G401.6 (cell line): ENCODE measurements around the gene WSCD1.

ENCODE experiments used
- FAIRE-seq: peaks from 2 replicates; lab custom pipeline; 2012; peaks lifted over from hg19 to GRCh38; lab: Jason Lieb, UNC

Gene WSCD1

GRCh38 chr17:6160911-6161855 lies 91.0 kb downstream of the WSCD1 start:
- no peak for FAIRE-seq

DNA sequence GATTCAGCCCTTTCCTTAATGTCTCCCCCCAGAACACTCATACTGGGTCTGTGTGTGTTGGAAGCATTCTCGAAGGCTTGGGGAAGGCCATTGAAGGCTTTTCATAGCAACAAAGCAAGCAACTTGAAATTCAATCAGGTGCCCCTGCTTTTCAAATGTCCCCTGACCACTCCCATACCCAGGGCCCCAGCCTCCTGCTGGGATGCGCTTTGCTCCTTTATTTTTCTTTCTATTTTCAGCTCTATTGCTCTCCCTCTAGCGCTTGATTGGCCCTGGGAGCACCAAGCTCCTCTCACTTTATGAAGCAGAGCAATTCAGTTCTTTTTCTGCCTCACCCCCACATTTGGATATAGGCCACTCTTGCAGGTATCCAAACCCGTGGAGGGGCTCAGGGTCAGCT lies 92.0 kb downstream of the WSCD1 start:
- no peak for FAIRE-seq

- no peak for FAIRE-seq
Measured at GRCh38 chr17:6162892-6163291, 92.7 kb downstream of the WSCD1 start.

DNA sequence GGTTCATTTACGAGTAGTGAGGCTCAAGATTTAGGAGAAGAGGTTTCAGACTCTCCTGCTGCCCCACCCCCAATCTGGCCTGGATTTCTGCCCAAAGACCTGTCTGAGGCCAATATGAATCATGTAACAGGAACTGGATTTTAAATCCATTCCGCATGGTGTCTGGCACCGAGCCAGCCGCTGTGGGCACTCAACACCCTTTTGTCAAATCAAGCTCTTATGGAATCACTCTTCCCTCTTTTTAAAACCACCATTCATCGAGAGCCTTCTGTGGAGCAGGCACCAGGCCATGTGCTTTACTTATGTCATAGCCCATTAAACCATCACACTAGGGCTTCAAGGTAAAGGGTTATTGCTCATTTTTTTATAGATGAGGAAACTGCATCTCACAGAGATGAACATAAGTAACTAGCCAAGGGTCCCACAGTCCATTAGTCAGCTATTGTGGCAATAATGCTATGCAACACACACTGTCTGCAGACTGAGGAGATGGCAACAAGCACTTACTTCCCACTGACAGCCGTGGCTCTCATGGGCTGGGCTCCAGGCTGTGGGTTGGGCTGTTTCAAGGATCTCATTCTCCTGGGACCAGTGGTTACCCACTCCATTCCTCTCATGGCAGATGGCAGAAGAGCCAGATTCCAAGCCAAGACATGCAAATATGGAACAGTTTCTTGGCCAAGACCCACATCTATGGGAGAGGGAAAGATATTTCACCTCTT lies 93.6 kb downstream of the WSCD1 start:
- FAIRE-seq: no peak

- FAIRE-seq: no peak
Measured at GRCh38 chr17:6164996-6165395, 94.8 kb downstream of the WSCD1 start.

- FAIRE-seq: no peak
Measured at GRCh38 chr17:6165806-6166205, 95.6 kb downstream of the WSCD1 start.

DNA sequence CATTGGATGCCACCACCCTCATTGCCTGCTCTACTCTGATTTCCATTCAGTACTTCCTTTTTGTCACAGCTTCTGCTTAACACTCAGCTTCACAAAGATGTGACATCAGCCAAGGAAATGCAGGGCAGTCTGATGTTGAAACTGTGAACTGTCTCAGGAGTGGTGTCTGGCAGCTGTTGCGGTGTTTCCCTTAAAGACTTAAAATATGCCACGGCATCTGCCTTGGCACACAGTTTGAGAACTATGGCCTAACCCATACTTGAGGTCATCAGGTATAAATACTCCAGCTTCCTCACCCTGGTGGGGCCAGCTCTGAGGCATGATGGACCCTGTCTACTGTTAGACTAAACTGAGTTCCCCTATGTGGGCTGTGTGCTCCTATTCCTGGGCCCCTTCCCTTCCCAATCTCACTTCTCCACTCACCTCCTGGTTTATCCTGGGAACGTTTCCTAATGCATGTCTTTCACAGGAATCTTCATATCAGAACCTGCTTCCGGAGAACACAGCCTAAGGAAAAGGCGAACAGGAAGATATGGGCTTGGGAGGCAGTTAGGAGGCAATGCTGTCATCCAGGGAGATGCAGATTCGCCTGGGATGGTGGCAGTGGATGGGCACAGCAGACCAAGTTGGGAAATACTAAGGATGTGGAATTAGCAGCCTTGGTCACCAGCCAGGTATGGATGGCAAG lies 96.5 kb downstream of the WSCD1 start:
- FAIRE-seq: no peak

DNA sequence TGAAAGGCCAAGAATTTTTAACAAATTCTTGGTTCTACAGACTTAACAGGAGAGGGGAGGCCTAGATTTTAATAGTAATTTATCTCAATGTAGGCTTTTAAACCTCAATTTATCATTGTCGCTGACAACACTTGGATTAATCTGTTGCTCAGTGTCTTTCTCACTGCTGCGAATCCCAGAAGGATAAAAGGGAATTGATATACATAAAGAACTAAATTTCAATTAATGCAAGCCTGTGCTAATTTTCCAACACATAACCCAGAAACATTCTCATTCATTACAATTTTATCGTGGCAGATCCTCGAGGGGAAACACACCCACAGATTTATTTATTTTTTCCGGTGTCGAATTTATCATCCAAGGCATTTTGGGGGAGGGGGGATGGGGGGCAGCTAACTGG lies 98.1 kb downstream of the WSCD1 start:
- no peak for FAIRE-seq

DNA sequence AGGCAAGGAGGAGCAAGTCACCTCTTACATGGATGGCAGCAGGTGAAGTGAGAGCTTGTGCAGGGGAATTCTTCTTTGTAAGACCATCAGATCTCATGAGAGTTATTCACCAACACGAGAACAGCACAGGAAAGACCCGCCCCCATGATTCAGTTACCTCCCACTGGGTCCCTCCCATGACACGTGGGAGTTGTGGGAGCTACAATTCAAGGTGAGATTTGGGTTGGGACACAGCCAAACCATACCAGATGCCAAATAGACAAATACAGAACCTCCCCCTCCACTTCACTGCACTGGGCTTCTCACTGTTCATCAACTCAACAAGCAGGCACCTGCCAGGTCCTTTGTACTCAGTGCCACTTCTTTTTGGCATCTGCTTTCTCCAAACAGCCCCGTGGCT lies 100.2 kb downstream of the WSCD1 start:
- FAIRE-seq: no peak

- no peak for FAIRE-seq
Measured at GRCh38 chr17:6172642-6173330, 102.6 kb downstream of the WSCD1 start.

DNA sequence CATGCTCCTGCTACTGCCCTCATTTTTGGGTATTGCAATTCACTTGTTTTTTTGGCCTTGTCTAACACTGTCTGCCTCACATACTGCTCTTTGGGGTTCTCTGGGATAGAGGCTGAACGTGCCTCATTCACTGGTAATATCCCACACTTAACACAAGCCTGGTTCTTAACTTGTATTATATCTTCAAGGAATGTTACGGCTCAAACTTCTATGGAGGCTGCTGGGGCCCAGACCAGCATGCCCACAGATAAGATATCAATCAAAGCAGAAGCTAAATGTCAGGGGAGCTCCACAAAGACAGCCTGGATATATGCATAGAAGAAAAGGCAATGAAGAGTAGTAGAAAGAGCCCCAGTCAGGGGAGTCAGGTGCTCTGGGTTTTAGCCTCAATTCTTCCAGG lies 103.5 kb downstream of the WSCD1 start:
- no peak for FAIRE-seq
